ENCODE results near the gene SARDH.

Gene SARDH

GRCh38 chr9:133734590-133735414, 3.4 kb downstream of the SARDH start:
- no peak for DNase-seq (ENCODE audit: low read depth in 3 of 3, low spot score in 1 of 3)

GRCh38 chr9:133733796-133734533, 4.2 kb downstream of the SARDH start:
- no peak for DNase-seq (ENCODE audit: low read depth in 3 of 3, low spot score in 1 of 3)

- no peak for DNase-seq (ENCODE audit: low read depth in 3 of 3, low spot score in 1 of 3)
These were observed 4.7 kb downstream of the SARDH start for GRCh38 chr9:133733421-133733795.

- no peak for DNase-seq (ENCODE audit: low read depth in 3 of 3, low spot score in 1 of 3)
These were observed 5.3 kb downstream of the SARDH start for GRCh38 chr9:133732639-133733408.

GRCh38 chr9:133731876-133732638, 6.1 kb downstream of the SARDH start:
- no peak for DNase-seq (ENCODE audit: low read depth in 3 of 3, low spot score in 1 of 3)

GRCh38 chr9:133730994-133731715, 7.0 kb downstream of the SARDH start:
- no peak for DNase-seq (ENCODE audit: low read depth in 3 of 3, low spot score in 1 of 3)

GRCh38 chr9:133729617-133730281, 8.4 kb downstream of the SARDH start:
- DNase-seq (ENCODE audit: low read depth in 3 of 3, low spot score in 1 of 3) = no peak

- DNase-seq (ENCODE audit: low read depth in 3 of 3, low spot score in 1 of 3) = no peak
These were observed 9.1 kb downstream of the SARDH start for GRCh38 chr9:133728856-133729616.

GRCh38 chr9:133727876-133728441, 10.2 kb downstream of the SARDH start:
- DNase-seq (ENCODE audit: low read depth in 3 of 3, low spot score in 1 of 3) = no peak

GRCh38 chr9:133727277-133727875, 10.8 kb downstream of the SARDH start:
- no peak for DNase-seq (ENCODE audit: low read depth in 3 of 3, low spot score in 1 of 3)

GRCh38 chr9:133726401-133727276, 11.5 kb downstream of the SARDH start:
- peak in 2 of 3 donors; percentile 43 to 48 for DNase-seq (ENCODE audit: low read depth in 3 of 3, low spot score in 1 of 3)

- DNase-seq (ENCODE audit: low read depth in 3 of 3, low spot score in 1 of 3) = no peak
These were observed 12.3 kb downstream of the SARDH start for GRCh38 chr9:133725886-133726285.

- no peak for DNase-seq (ENCODE audit: low read depth in 3 of 3, low spot score in 1 of 3)
These were observed 19.4 kb downstream of the SARDH start for GRCh38 chr9:133718563-133719315.

- DNase-seq (ENCODE audit: low read depth in 3 of 3, low spot score in 1 of 3) = no peak
These were observed 20.8 kb downstream of the SARDH start for GRCh38 chr9:133717113-133718031.

- DNase-seq (ENCODE audit: low read depth in 3 of 3, low spot score in 1 of 3) = no peak
These were observed 21.5 kb downstream of the SARDH start for GRCh38 chr9:133716564-133717112.
